WTC11 (cell line): ENCODE measurements around the gene EPN1. TPM values are rescaled to one million over a fixed set of nuclear protein-coding genes. Genes with fewer than 3 reads are reported as not detected.

Experiments used
- ATAC-seq: fragments of 200-7000 bp; cut with Tn5 transposase; 2 replicates; pipeline ENCODE4 v1.10.0; 2021; ENCODE audit warnings: mild to moderate bottlenecking, moderate library complexity
- CTCF ChIA-PET: fragments of 300-600 bp; sonication (Branson Sonifier 250); formaldehyde crosslinking; loops from one replicate; lab custom pipeline; 2021; ENCODE audit warnings: antibody characterized with exemption; lab: Charles Lee
- POLR2A ChIA-PET: fragments of 350-600 bp; sonication (Branson Sonifier 250); formaldehyde crosslinking; loops from one replicate; lab custom pipeline; 2021; ENCODE audit warnings: antibody characterized with exemption; lab: Charles Lee
- DNase-seq: peaks from one replicate; pipeline ENCODE4 v3.0.0; 2021; ENCODE audit warnings: low spot score
- H3K27ac Mint-ChIP-seq: 2 replicates; pipeline ENCODE4 v1.8.0; 2021; ENCODE audit warnings: mixed read lengths
- H3K27me3 Mint-ChIP-seq: 2 replicates; pipeline ENCODE4 v1.8.0; 2021; ENCODE audit warnings: low read depth, mild to moderate bottlenecking, moderate library complexity, mixed read lengths
- H3K36me3 Mint-ChIP-seq: 2 replicates; pipeline ENCODE4 v1.8.0; 2021; ENCODE audit warnings: mixed read lengths
- H3K4me1 Mint-ChIP-seq: 2 replicates; pipeline ENCODE4 v1.8.0; 2022; ENCODE audit warnings: mixed read lengths
- H3K4me3 Mint-ChIP-seq: 2 replicates; pipeline ENCODE4 v1.8.0; 2021; ENCODE audit warnings: mild to moderate bottlenecking, moderate library complexity, mixed read lengths
- H3K9me3 Mint-ChIP-seq: 2 replicates; pipeline ENCODE4 v1.8.0; 2021; ENCODE audit warnings: mixed read lengths
- ATF6 ChIP-seq: sonication (generic); formaldehyde crosslinking; IDR thresholded peaks from 2 replicates; pipeline ENCODE4 v1.8.1; 2023; ENCODE audit warnings: mild to moderate bottlenecking, missing genetic modification reagents
- CREM ChIP-seq: sonication (generic); formaldehyde crosslinking; IDR thresholded peaks from 2 replicates; pipeline ENCODE4 v1.8.1; 2022; ENCODE audit warnings: mild to moderate bottlenecking, missing genetic modification reagents, moderate library complexity
- E2F4 ChIP-seq: sonication (generic); formaldehyde crosslinking; IDR thresholded peaks from 2 replicates; pipeline ENCODE4 v1.8.1; 2022; ENCODE audit warnings: low read depth, mild to moderate bottlenecking, moderate library complexity, missing genetic modification reagents, borderline replicate concordance
- EMX1 ChIP-seq: fragments of 250-450 bp; sonication (Bioruptor Pico); IDR thresholded peaks from 2 replicates; pipeline ENCODE4 v1.8.0; 2021; ENCODE audit warnings: mild to moderate bottlenecking
- ESRRA ChIP-seq: sonication (generic); formaldehyde crosslinking; IDR thresholded peaks from 2 replicates; pipeline ENCODE4 v1.8.1; 2022; ENCODE audit warnings: mild to moderate bottlenecking, missing genetic modification reagents, borderline replicate concordance
- GRHL2 ChIP-seq: fragments of 250-450 bp; sonication (Bioruptor Pico); IDR thresholded peaks from 2 replicates; pipeline ENCODE4 v1.8.0; 2022; ENCODE audit warnings: mild to moderate bottlenecking, moderate library complexity; ENCODE audit not compliant: insufficient replicate concordance, severe bottlenecking
- GTF2I ChIP-seq: fragments of 250-450 bp; sonication (Bioruptor Pico); conservative IDR thresholded peaks from 2 replicates; pipeline ENCODE4 v1.4.0; 2021; ENCODE audit warnings: mild to moderate bottlenecking
- HMGXB4 ChIP-seq: sonication (generic); formaldehyde crosslinking; IDR thresholded peaks from 2 replicates; pipeline ENCODE4 v1.8.1; 2023; ENCODE audit warnings: mild to moderate bottlenecking, moderate library complexity, missing genetic modification reagents
- MAX ChIP-seq: sonication (generic); formaldehyde crosslinking; IDR thresholded peaks from 2 replicates; pipeline ENCODE4 v1.8.0; 2022; ENCODE audit warnings: mild to moderate bottlenecking, missing genetic modification reagents
- MYBL2 ChIP-seq: sonication (generic); formaldehyde crosslinking; IDR thresholded peaks from 2 replicates; pipeline ENCODE4 v1.8.1; 2023; ENCODE audit warnings: mild to moderate bottlenecking, moderate library complexity, missing genetic modification reagents
- NR1H2 ChIP-seq: sonication (generic); formaldehyde crosslinking; IDR thresholded peaks from 2 replicates; pipeline ENCODE4 v1.9.0; 2021; ENCODE audit warnings: mild to moderate bottlenecking, moderate library complexity, missing genetic modification reagents
- RELA ChIP-seq: sonication (generic); formaldehyde crosslinking; IDR thresholded peaks from 2 replicates; pipeline ENCODE4 v1.8.1; 2022; ENCODE audit warnings: missing genetic modification reagents, mild to moderate bottlenecking, borderline replicate concordance
- SMAD3 ChIP-seq: sonication (generic); formaldehyde crosslinking; IDR thresholded peaks from 2 replicates; pipeline ENCODE4 v1.8.0; 2022; ENCODE audit warnings: missing genetic modification reagents, mild to moderate bottlenecking, borderline replicate concordance
- TP53 ChIP-seq: sonication (generic); formaldehyde crosslinking; IDR thresholded peaks from 2 replicates; pipeline ENCODE4 v1.8.1; 2023; ENCODE audit warnings: mild to moderate bottlenecking, missing genetic modification reagents
- ZNF416 ChIP-seq: fragments of 250-450 bp; sonication (Bioruptor Pico); IDR thresholded peaks from 2 replicates; pipeline ENCODE4 v1.9.0; 2021; ENCODE audit warnings: mild to moderate bottlenecking, inconsistent platforms
- ZNF423 ChIP-seq: fragments of 250-450 bp; sonication (Bioruptor Pico); IDR thresholded peaks from 2 replicates; pipeline ENCODE4 v2.1.2; 2022; ENCODE audit warnings: mild to moderate bottlenecking, moderate library complexity
- total RNA-seq: library from RNA; stranded (reverse); gene quantifications from 3 replicates; pipeline ENCODE4 v1.2.3, GENCODE V29; 2021
- TF ChIP-seq, protein P1 (sequence below): fragments of 200-600 bp; IDR thresholded peaks from 2 replicates; pipeline ENCODE4 v1.8.0; 2022; ENCODE audit warnings: antibody characterized with exemption
- TF ChIP-seq, protein P2 (sequence below): sonication (generic); formaldehyde crosslinking; IDR thresholded peaks from 2 replicates; pipeline ENCODE4 v1.8.1; 2022; ENCODE audit warnings: missing genetic modification reagents, borderline replicate concordance
- TF ChIP-seq, protein P3 (sequence below): sonication (generic); formaldehyde crosslinking; IDR thresholded peaks from 2 replicates; pipeline ENCODE4 v1.8.0; 2022; ENCODE audit warnings: mild to moderate bottlenecking, missing genetic modification reagents
- TF ChIP-seq, protein P4 (sequence below): sonication (generic); formaldehyde crosslinking; IDR thresholded peaks from 2 replicates; pipeline ENCODE4 v1.8.0; 2023; ENCODE audit warnings: missing genetic modification reagents
- TF ChIP-seq, protein P5 (sequence below): sonication (generic); formaldehyde crosslinking; conservative IDR thresholded peaks from 2 replicates; pipeline ENCODE4 v1.8.1; 2022; ENCODE audit warnings: mild to moderate bottlenecking, missing genetic modification reagents

Gene EPN1
- total RNA-seq, 1 experiment from 2014 or later, result 234 TPM

DNA sequence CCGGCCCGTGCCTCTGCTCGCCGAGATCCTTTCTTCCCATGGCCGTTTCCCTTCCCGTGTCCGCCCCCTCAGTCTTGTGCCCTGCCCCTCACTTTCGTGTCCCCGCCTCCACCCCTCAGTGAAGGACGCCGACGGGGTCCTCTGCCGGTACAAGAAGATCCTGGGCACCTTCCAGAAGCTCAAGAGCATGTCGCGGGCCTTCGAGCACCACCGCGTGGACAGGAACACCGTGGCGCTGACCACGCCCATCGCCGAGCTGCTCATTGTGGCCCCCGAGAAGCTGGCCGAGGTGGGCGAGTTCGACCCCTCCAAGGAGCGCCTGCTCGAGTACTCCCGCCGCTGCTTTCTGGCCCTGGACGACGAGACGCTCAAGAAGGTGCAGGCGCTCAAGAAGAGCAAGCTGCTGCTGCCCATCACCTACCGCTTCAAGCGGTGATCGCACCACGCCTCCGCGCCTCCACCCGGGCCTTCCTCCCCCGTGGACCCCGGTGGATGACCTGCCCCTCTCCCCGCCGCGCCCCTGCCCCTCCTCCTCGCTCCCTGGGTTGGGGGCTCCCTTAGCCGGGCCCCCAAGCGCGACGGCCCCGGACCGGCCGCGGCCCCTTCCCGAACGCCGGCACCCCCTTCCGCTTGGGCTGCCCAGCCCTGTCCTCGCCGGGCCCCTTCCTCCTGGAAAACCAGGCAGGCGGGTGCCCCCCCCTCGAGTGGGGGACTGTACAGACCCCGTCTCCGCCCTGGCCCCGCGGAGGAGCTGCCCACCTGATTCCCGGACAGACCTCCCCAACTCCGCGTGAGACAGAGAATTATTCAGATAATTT is 22.5 kb upstream of the EPN1 start:
- DNase-seq (peak; percentile 47), ATAC-seq (no peak)
- no peak for TF ChIP-seq NR1H2 (CRISPR knock-in tag)
- no peak for TF ChIP-seq GTF2I (CRISPR knock-in tag)
- no peak for TF ChIP-seq E2F4
- TF ChIP-seq, protein P1, sequence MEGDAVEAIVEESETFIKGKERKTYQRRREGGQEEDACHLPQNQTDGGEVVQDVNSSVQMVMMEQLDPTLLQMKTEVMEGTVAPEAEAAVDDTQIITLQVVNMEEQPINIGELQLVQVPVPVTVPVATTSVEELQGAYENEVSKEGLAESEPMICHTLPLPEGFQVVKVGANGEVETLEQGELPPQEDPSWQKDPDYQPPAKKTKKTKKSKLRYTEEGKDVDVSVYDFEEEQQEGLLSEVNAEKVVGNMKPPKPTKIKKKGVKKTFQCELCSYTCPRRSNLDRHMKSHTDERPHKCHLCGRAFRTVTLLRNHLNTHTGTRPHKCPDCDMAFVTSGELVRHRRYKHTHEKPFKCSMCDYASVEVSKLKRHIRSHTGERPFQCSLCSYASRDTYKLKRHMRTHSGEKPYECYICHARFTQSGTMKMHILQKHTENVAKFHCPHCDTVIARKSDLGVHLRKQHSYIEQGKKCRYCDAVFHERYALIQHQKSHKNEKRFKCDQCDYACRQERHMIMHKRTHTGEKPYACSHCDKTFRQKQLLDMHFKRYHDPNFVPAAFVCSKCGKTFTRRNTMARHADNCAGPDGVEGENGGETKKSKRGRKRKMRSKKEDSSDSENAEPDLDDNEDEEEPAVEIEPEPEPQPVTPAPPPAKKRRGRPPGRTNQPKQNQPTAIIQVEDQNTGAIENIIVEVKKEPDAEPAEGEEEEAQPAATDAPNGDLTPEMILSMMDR, result no peak; the same call in 1 of the 2 replicates
- no peak for TF ChIP-seq MYBL2 (CRISPR knock-in tag)
- no peak for TF ChIP-seq ZNF423 (CRISPR knock-in tag)
- no peak for TF ChIP-seq MAX (CRISPR knock-in tag)
- TF ChIP-seq GRHL2 (CRISPR knock-in tag), result no peak
- TF ChIP-seq ESRRA (CRISPR knock-in tag), result no peak
- TF ChIP-seq, protein P2, sequence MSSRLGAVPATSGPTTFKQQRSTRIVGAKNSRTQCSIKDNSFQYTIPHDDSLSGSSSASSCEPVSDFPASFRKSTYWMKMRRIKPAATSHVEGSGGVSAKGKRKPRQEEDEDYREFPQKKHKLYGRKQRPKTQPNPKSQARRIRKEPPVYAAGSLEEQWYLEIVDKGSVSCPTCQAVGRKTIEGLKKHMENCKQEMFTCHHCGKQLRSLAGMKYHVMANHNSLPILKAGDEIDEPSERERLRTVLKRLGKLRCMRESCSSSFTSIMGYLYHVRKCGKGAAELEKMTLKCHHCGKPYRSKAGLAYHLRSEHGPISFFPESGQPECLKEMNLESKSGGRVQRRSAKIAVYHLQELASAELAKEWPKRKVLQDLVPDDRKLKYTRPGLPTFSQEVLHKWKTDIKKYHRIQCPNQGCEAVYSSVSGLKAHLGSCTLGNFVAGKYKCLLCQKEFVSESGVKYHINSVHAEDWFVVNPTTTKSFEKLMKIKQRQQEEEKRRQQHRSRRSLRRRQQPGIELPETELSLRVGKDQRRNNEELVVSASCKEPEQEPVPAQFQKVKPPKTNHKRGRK (CRISPR knock-in tag), result no peak
- no peak for TF ChIP-seq SMAD3 (CRISPR knock-in tag)
- TF ChIP-seq, protein P3, sequence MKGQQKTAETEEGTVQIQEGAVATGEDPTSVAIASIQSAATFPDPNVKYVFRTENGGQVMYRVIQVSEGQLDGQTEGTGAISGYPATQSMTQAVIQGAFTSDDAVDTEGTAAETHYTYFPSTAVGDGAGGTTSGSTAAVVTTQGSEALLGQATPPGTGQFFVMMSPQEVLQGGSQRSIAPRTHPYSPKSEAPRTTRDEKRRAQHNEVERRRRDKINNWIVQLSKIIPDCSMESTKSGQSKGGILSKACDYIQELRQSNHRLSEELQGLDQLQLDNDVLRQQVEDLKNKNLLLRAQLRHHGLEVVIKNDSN (CRISPR knock-in tag), result no peak
- no peak for TF ChIP-seq CREM
- ChIA-PET POLR2A (interaction anchor here (0.6 to 1.5 kb wide), 5 partner anchors 11 to 589 kb away, joined by 3 to 9 read pairs (median 5); partner anchors contain the start of gene RDH13), CTCF (interaction anchor here (0.6 to 2.2 kb wide), 40 partner anchors 10 to 1189 kb away, joined by 3 to 41 read pairs (median 4); partner anchors contain the start of genes EPN1, FIZ1, ISOC2 and LENG9)
- no peaks in the 10 kb centered on the region for H3K9me3 Mint-ChIP-seq
- H3K36me3 Mint-ChIP-seq, result peaks cover 11% of the 10 kb centered on the region
- H3K27me3 Mint-ChIP-seq, result peaks cover 3% of the 10 kb centered on the region; the same call in 1 of the 2 replicates
- H3K4me1 Mint-ChIP-seq, result peaks cover 27% of the 10 kb centered on the region
- peak overlapping the region; percentile 93 for H3K4me3 Mint-ChIP-seq
- peak overlapping the region; percentile 79 for H3K27ac Mint-ChIP-seq

DNA sequence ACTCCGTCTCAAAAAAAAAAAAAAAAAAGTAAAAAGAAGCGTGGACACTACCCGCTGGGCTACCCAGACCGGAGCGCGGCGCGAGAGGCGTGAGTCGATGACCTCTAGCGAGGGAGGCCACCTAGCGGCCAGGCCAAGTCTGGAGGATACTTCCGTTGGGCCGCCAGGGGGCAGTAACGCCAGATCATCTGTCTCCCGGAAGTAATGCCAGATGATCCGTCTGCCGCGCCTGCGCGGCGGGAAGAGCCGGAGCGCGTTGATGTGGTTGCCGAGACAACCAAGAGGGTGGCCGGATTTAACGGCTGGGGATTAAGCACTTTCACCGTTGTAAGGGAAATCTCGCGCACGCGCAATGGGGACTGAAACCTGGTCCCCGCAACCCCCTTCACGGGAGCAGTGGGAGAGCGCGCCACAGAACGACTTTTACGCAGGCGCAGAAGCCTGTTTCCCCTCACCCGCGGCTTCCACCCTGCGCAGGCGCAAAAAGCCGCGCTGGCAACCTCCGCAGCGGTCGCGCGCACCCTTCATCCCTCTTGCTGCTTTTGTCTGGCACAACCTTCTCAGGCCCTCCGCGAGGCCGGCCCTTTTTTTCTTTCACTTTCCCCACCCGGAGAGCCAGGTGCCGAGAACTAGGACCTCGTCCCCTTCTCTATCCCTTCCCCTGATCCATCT is 21.2 kb upstream of the EPN1 start:
- DNase-seq (peak; percentile 98), ATAC-seq (peak; percentile 8)
- peaks cover 14% of the 10 kb centered on the region for H3K36me3 Mint-ChIP-seq
- ChIA-PET CTCF (interaction anchor here (0.6 to 2.2 kb wide), 76 partner anchors 9 to 1191 kb away, joined by 3 to 57 read pairs (median 4); partner anchors contain the start of genes CDC42EP5, DNAAF3, FIZ1 and ISOC2), POLR2A (interaction anchor here (0.6 to 1.6 kb wide), 11 partner anchors 12 to 722 kb away, joined by 3 to 9 read pairs (median 3); partner anchors contain the start of genes FIZ1 and RDH13)
- no peaks in the 10 kb centered on the region for H3K9me3 Mint-ChIP-seq
- peaks cover 37% of the 10 kb centered on the region for H3K4me1 Mint-ChIP-seq
- H3K4me3 Mint-ChIP-seq, result peak overlapping the region; percentile 93
- peaks cover 3% of the 10 kb centered on the region; the same call in 1 of the 2 replicates for H3K27me3 Mint-ChIP-seq
- peak overlapping the region; percentile 98 for H3K27ac Mint-ChIP-seq
- TF ChIP-seq, protein P4, sequence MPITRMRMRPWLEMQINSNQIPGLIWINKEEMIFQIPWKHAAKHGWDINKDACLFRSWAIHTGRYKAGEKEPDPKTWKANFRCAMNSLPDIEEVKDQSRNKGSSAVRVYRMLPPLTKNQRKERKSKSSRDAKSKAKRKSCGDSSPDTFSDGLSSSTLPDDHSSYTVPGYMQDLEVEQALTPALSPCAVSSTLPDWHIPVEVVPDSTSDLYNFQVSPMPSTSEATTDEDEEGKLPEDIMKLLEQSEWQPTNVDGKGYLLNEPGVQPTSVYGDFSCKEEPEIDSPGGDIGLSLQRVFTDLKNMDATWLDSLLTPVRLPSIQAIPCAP (CRISPR knock-in tag), result no peak
- TF ChIP-seq, protein P5, sequence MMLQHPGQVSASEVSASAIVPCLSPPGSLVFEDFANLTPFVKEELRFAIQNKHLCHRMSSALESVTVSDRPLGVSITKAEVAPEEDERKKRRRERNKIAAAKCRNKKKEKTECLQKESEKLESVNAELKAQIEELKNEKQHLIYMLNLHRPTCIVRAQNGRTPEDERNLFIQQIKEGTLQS (CRISPR knock-in tag), result no peak
- TF ChIP-seq ATF6, result no peak
- peak; percentile 95 for TF ChIP-seq HMGXB4 (CRISPR knock-in tag)
- no peak for TF ChIP-seq EMX1 (CRISPR knock-in tag)
- TF ChIP-seq ZNF416, result no peak
- TF ChIP-seq MYBL2 (CRISPR knock-in tag), result 0 out of 2 replicates have a peak, but pooled peaks have one; percentile 36
- no peak for TF ChIP-seq RELA (CRISPR knock-in tag)
- no peak for TF ChIP-seq TP53 (CRISPR knock-in tag)
